HL-60/S4 (cell line): ENCODE results near the gene GSAP.

Experiments
- in situ Hi-C: fragments of 300-500 bp; cut with MboI; formaldehyde crosslinking; loops from 2 replicates; pipeline ENCODE4 v1.14.3; 2022; ENCODE audit warnings: low sequenced_read_pairs

The GSAP gene

GRCh38 chr7:77331938-77332695 is 84.0 kb downstream of the GSAP start:
- in situ Hi-C loops = loop anchor here (5.0 to 25.0 kb wide), 2 partner anchors 85 to 195 kb away; no protein-coding TSS in a partner anchor

GRCh38 chr7:77330169-77330882 is 85.8 kb downstream of the GSAP start:
- in situ Hi-C loops = loop anchor here (5.0 to 25.0 kb wide), 2 partner anchors 83 to 193 kb away; no protein-coding TSS in a partner anchor

GRCh38 chr7:77329466-77330168 is 86.5 kb downstream of the GSAP start:
- in situ Hi-C loops = loop anchor here (5.0 to 25.0 kb wide), 2 partner anchors 82 to 192 kb away; no protein-coding TSS in a partner anchor

- in situ Hi-C loops = loop anchor here (25.0 kb wide), 1 partner anchor 191 kb away; no protein-coding TSS in a partner anchor
Measured at GRCh38 chr7:77328669-77329068, 87.5 kb downstream of the GSAP start.

GRCh38 chr7:77327932-77328628 is 88.1 kb downstream of the GSAP start:
- in situ Hi-C loops = loop anchor here (25.0 kb wide), 1 partner anchor 191 kb away; no protein-coding TSS in a partner anchor

GRCh38 chr7:77327067-77327931 is 88.8 kb downstream of the GSAP start:
- in situ Hi-C loops = loop anchor here (25.0 kb wide), 1 partner anchor 190 kb away; no protein-coding TSS in a partner anchor

- in situ Hi-C loops = loop anchor here (25.0 kb wide), 1 partner anchor 189 kb away; no protein-coding TSS in a partner anchor
Measured at GRCh38 chr7:77326131-77326530, 90.0 kb downstream of the GSAP start.

- in situ Hi-C loops = no loop called here
Measured at GRCh38 chr7:77321300-77321699, 94.8 kb downstream of the GSAP start.

- in situ Hi-C loops = no loop called here
Measured at GRCh38 chr7:77320714-77321113, 95.4 kb downstream of the GSAP start.

- in situ Hi-C loops = no loop called here
Measured at GRCh38 chr7:77320137-77320536, 96.0 kb downstream of the GSAP start.

GRCh38 chr7:77318019-77318418 is 98.1 kb downstream of the GSAP start:
- in situ Hi-C loops = no loop called here

- in situ Hi-C loops = no loop called here
Measured at GRCh38 chr7:77316219-77316978, 99.8 kb downstream of the GSAP start.

- in situ Hi-C loops = no loop called here
Measured at GRCh38 chr7:77315182-77315591, 101.0 kb downstream of the GSAP start.

- in situ Hi-C loops = no loop called here
Measured at GRCh38 chr7:77313876-77314480, 102.2 kb downstream of the GSAP start.

GRCh38 chr7:77313085-77313484 is 103.1 kb downstream of the GSAP start:
- in situ Hi-C loops = no loop called here

GRCh38 chr7:77310982-77311381 is 105.2 kb downstream of the GSAP start:
- in situ Hi-C loops = no loop called here

- in situ Hi-C loops = no loop called here
Measured at GRCh38 chr7:77309714-77310220, 106.4 kb downstream of the GSAP start.

- in situ Hi-C loops = no loop called here
Measured at GRCh38 chr7:77308792-77309191, 107.4 kb downstream of the GSAP start.
